HepG2 (cell line): ENCODE data around the gene SLC36A1. TPM values are rescaled to one million over a fixed set of nuclear protein-coding genes. Genes with fewer than 3 reads are reported as not detected.

ENCODE experiments used
- BATF2 ChIP-seq: sonication (generic); formaldehyde crosslinking; IDR thresholded peaks from 2 replicates; pipeline ENCODE4 v1.8.0; 2022; ENCODE audit warnings: mild to moderate bottlenecking, missing genetic modification reagents, moderate library complexity
- EZH2 ChIP-seq: conservative IDR thresholded peaks from 2 replicates; pipeline ENCODE4 v1.6.1; 2012; ENCODE audit warnings: mild to moderate bottlenecking, low read depth, low read length, moderate library complexity
- FUBP1 ChIP-seq: sonication (generic); formaldehyde crosslinking; IDR thresholded peaks from 2 replicates; pipeline ENCODE4 v1.5.1; 2020; ENCODE audit warnings: missing genetic modification reagents, mild to moderate bottlenecking, borderline replicate concordance
- MEIS2 ChIP-seq: sonication (generic); formaldehyde crosslinking; IDR thresholded peaks from 2 replicates; pipeline ENCODE4 v1.9.0; 2021; ENCODE audit warnings: mild to moderate bottlenecking, missing genetic modification reagents
- MXD4 ChIP-seq: IDR thresholded peaks from 2 replicates; pipeline ENCODE4 v1.6.1; 2016; ENCODE audit warnings: mild to moderate bottlenecking, missing biosample characterization, missing genetic modification reagents
- MXI1 ChIP-seq: IDR thresholded peaks from 3 replicates; pipeline ENCODE4 v1.6.1; 2012; ENCODE audit warnings: low read depth, low read length, inconsistent platforms, borderline replicate concordance
- PRDM15 ChIP-seq: sonication (generic); formaldehyde crosslinking; IDR thresholded peaks from 2 replicates; pipeline ENCODE4 v1.4.0; 2020; ENCODE audit warnings: missing genetic modification reagents
- RAD51 ChIP-seq: fragments of 450-650 bp; IDR thresholded peaks from 2 replicates; pipeline ENCODE4 v1.6.1; 2016; ENCODE audit warnings: borderline replicate concordance
- RXRA ChIP-seq: sonication (generic); formaldehyde crosslinking; IDR thresholded peaks from 2 replicates; pipeline ENCODE4 v1.5.1; 2020; ENCODE audit warnings: missing genetic modification reagents
- TIGD3 ChIP-seq: sonication (generic); formaldehyde crosslinking; IDR thresholded peaks from 2 replicates; pipeline ENCODE4 v1.5.1; 2020; ENCODE audit warnings: mild to moderate bottlenecking, missing genetic modification reagents, borderline replicate concordance
- YEATS2 ChIP-seq: sonication (generic); formaldehyde crosslinking; IDR thresholded peaks from 2 replicates; pipeline ENCODE4 v1.4.0; 2020; ENCODE audit warnings: missing genetic modification reagents, borderline replicate concordance
- ZBTB37 ChIP-seq: sonication (generic); formaldehyde crosslinking; IDR thresholded peaks from 2 replicates; pipeline ENCODE4 v1.4.0; 2020; ENCODE audit warnings: mild to moderate bottlenecking, missing genetic modification reagents
- ZBTB44 ChIP-seq: sonication (generic); formaldehyde crosslinking; IDR thresholded peaks from 2 replicates; pipeline ENCODE4 v1.4.0; 2020; ENCODE audit warnings: missing genetic modification reagents
- ZFP90 ChIP-seq: sonication (generic); formaldehyde crosslinking; IDR thresholded peaks from 2 replicates; pipeline ENCODE4 v1.8.0; 2022; ENCODE audit warnings: missing genetic modification reagents, mild to moderate bottlenecking, inconsistent platforms, borderline replicate concordance
- ZNF253 ChIP-seq: sonication (generic); formaldehyde crosslinking; IDR thresholded peaks from 2 replicates; pipeline ENCODE4 v1.8.0; 2022; ENCODE audit warnings: mild to moderate bottlenecking, missing genetic modification reagents, borderline replicate concordance
- ZNF737 ChIP-seq: sonication (generic); formaldehyde crosslinking; IDR thresholded peaks from 2 replicates; pipeline ENCODE4 v1.5.0; 2020; ENCODE audit warnings: missing genetic modification reagents, mild to moderate bottlenecking, borderline replicate concordance
- ZSCAN30 ChIP-seq: sonication (generic); formaldehyde crosslinking; IDR thresholded peaks from 2 replicates; pipeline ENCODE4 v1.5.0; 2020; ENCODE audit warnings: mild to moderate bottlenecking, missing genetic modification reagents
- polyA plus RNA-seq, 8 experiments: library from polyadenylated mRNA; depleted of rRNA in 3 of 8; stranded (reverse) in 7 of 8; unstranded in 1 of 8; fragments of >200 nt; fragmentation: Illumina TruSeq in 4 of 8; extraction: Trizol in 4 of 8; gene quantifications; 2 replicates each; pipeline versions ENCODE4 v1.2.1 to v1.2.3, GENCODE V29; 2011 to 2016; ENCODE audit warnings: low read depth in 4 of 8, missing spikeins in 1 of 8, mixed read lengths in 1 of 8; ENCODE audit not compliant: insufficient read depth in 1 of 8
- total RNA-seq, 5 experiments: library from RNA; depleted of rRNA; stranded (reverse); fragments of >200 nt; fragmentation: Illumina TruSeq; extraction: Trizol; gene quantifications; 2 replicates each; pipeline ENCODE4 v1.2.3, GENCODE V29; 2016; ENCODE audit warnings: low read depth in 1 of 5

Gene SLC36A1
- total and polyA plus RNA-seq, 2 of the 13 experiments (the other 11 are each of a cell fraction or from before 2014, with no cell fraction given), result 8.0 to 8.9 TPM

- TF ChIP-seq ZNF737 (no peak), BATF2 (CRISPR knock-in tag) (no peak), RAD51 (peak; percentile 99), ZBTB44 (CRISPR knock-in tag) (no peak), ZBTB37 (CRISPR knock-in tag) (no peak), ZSCAN30 (no peak), ZNF253 (CRISPR knock-in tag) (no peak), EZH2 (no peak), FUBP1 (CRISPR knock-in tag) (peak; percentile 38; the same call in 1 of the 2 replicates), PRDM15 (CRISPR knock-in tag) (peak; percentile 61; the same call in 1 of the 2 replicates), MXD4 (peak; percentile 83; the same call in 1 of the 2 replicates), ZFP90 (CRISPR knock-in tag) (peak; percentile 80; the same call in 1 of the 2 replicates), RXRA (CRISPR knock-in tag) (peak; percentile 60), YEATS2 (CRISPR knock-in tag) (peak; percentile 86), MEIS2 (peak; percentile 74), MXI1 (peak; percentile 74; the same call in 2 of the 3 replicates), TIGD3 (CRISPR knock-in tag) (no peak)
Measured at GRCh38 chr5:151447174-151448037, at the start of gene SLC36A1 (continued).
